DMS 273 (cell line): ENCODE results near the gene REPIN1.

Experiments
- DNase-seq: peaks from one replicate; lab custom pipeline; 2025; ENCODE audit not compliant: unreplicated experiment; lab: John Stamatoyannopoulos, UW

REPIN1 gene

GRCh38 chr7:150368096-150368883, at the start of gene REPIN1:
Gene REPIN1 (plus strand): TSS chr7:150368822. CDS start chr7:150369712, 890 bp downstream.
- DNase-seq, result peak; percentile 98

GRCh38 chr7:150321788-150322113, 46.9 kb upstream of the REPIN1 start:
- no peak for DNase-seq

- DNase-seq, result peak; percentile 80
Observed at GRCh38 chr7:150322114-150322832, 46.3 kb upstream of the REPIN1 start.

GRCh38 chr7:150322833-150323681, 45.6 kb upstream of the REPIN1 start, which contains the start of the genes ACTR3C and LRRC61:
Gene ACTR3C (minus strand): TSS chr7:150323545. CDS start chr7:150295296, 28,249 bp downstream.
Gene LRRC61 (plus strand): TSS chr7:150323355. CDS start chr7:150336862, 13,507 bp downstream.
- no peak for DNase-seq

GRCh38 chr7:150323682-150324372, 44.8 kb upstream of the REPIN1 start:
- no peak for DNase-seq

GRCh38 chr7:150324373-150324961, 44.2 kb upstream of the REPIN1 start:
- peak; percentile 42 for DNase-seq

GRCh38 chr7:150325110-150325611, 43.5 kb upstream of the REPIN1 start:
- DNase-seq, result no peak

- no peak for DNase-seq
Observed at GRCh38 chr7:150325901-150326300, 42.7 kb upstream of the REPIN1 start.

GRCh38 chr7:150326657-150327268, 41.9 kb upstream of the REPIN1 start:
- DNase-seq, result no peak

- DNase-seq, result no peak
Observed at GRCh38 chr7:150327308-150327707, 41.3 kb upstream of the REPIN1 start.

- DNase-seq, result peak; percentile 94
Observed at GRCh38 chr7:150329331-150330120, 39.1 kb upstream of the REPIN1 start.

GRCh38 chr7:150330211-150330885, 38.3 kb upstream of the REPIN1 start:
- peak; percentile 76 for DNase-seq

- no peak for DNase-seq
Observed at GRCh38 chr7:150332852-150333635, 35.6 kb upstream of the REPIN1 start.

- DNase-seq, result no peak
Observed at GRCh38 chr7:150333659-150334058, 35.0 kb upstream of the REPIN1 start.

- no peak for DNase-seq
Observed at GRCh38 chr7:150334108-150334507, 34.5 kb upstream of the REPIN1 start.

- DNase-seq, result peak; percentile 60
Observed at GRCh38 chr7:150335108-150335773, 33.4 kb upstream of the REPIN1 start.

- DNase-seq, result no peak
Observed at GRCh38 chr7:150335774-150336112, 32.9 kb upstream of the REPIN1 start.
